ENCODE results near the gene MCMBP. TPM values are rescaled to one million over a fixed set of nuclear protein-coding genes. Genes with fewer than 3 reads are reported as not detected.

The MCMBP gene
- polyA plus RNA-seq, 1 of the 3 experiments (the other 2 are of a cell fraction), result 33.1 TPM

DNA sequence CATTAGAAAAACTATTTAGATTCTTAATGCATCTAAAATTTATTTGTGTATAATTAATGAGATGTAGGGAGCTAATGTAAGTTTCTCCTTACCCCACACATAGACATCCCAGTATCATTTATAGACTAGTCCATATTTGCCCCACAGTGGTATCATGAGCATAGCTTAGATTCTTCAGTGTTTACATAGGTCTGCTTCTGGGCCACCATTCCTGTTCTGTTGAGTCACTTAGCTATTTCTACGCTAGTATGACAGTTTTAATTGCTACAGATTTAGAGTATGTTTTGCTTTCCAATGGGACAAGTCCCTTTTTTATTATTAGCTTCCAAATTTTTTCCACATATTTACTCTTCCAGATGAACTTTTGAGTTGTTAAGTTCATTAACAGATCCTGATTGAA is 69.4 kb downstream of the MCMBP start:
- Histone ChIP-seq H3K27ac (ENCODE audit: low read depth in 2 of 2, low read length in 1 of 2) (peak overlapping the region in 1 of 2 experiments; percentile 17; a peak in 2 of 4 replicates), H3K9me2 (no peaks in the 10 kb centered on the region), H3K4me2 (0 out of 2 replicates have a peak overlapping the region, but pooled peaks have one; percentile 20), H3K4me3 (ENCODE audit: low read depth in 2 of 2, low read length in 1 of 2) (no peak overlapping the region), H3K4me1 (ENCODE audit: control insufficient read depth in 1 of 2, insufficient read depth in 2 of 2, low read depth in 1 of 2, low read length in 1 of 2) (peaks cover 0 to 4% of the 10 kb centered on the region in 2 experiments; a peak in 1 of 4 replicates), H3K9me3 (no peaks in the 10 kb centered on the region), H2AFZ (ENCODE audit: low read depth) (no peak overlapping the region), H4K20me1 (ENCODE audit: insufficient read depth) (no peaks in the 10 kb centered on the region), H3F3A (replicated peaks; ENCODE audit: insufficient read depth) (peaks cover 5% of the 10 kb centered on the region), H3K79me2 (ENCODE audit: insufficient read depth) (no peaks in the 10 kb centered on the region; the same call in 1 of the 2 replicates), H3K9ac (no peak overlapping the region), H3K36me3 (replicated peaks in 1 of 2; ENCODE audit: control insufficient read depth in 1 of 2, insufficient read depth in 2 of 2, low read length in 1 of 2) (peaks cover 6 to 26% of the 10 kb centered on the region in 2 experiments), H3K27me3 (ENCODE audit: insufficient read depth) (no peaks in the 10 kb centered on the region)
- ChIA-PET CTCF (interaction anchor here (0.5 to 2.5 kb wide), 4 partner anchors 13 to 53 kb away, joined by 3 to 9 read pairs (median 6); no protein-coding TSS in a partner anchor), POLR2A (no interaction called here)
- WGBS (ENCODE audit: low lambda C conversion rate), result 53% methylated on average over 1 of the region's 1 CpG
- TF ChIP-seq RAD21 (IDR thresholded peaks at IDR 0.05; ENCODE audit: low read length) (no peak), NFIC (IDR thresholded peaks at IDR 0.05; ENCODE audit: borderline replicate concordance) (no peak), YY1 (IDR thresholded peaks at IDR 0.05; ENCODE audit: low read depth) (no peak), ELF1 (IDR thresholded peaks at IDR 0.05) (no peak), GABPA (IDR thresholded peaks at IDR 0.05; ENCODE audit: low read depth) (no peak), CHD2 (IDR thresholded peaks at IDR 0.05; ENCODE audit: low read length, partially characterized antibody) (no peak), JUND (IDR thresholded peaks at IDR 0.05) (peak; percentile 40; the same call in 1 of the 2 replicates), MEF2A (IDR thresholded peaks at IDR 0.05; ENCODE audit: borderline replicate concordance, low read depth) (peak; percentile 54; the same call in 1 of the 2 replicates), TEAD4 (IDR thresholded peaks at IDR 0.05; ENCODE audit: borderline replicate concordance, insufficient read depth) (peak; percentile 34; the same call in 1 of the 2 replicates), FOSL2 (IDR thresholded peaks at IDR 0.05; ENCODE audit: borderline replicate concordance, low read depth) (peak; percentile 55), RCOR1 (IDR thresholded peaks at IDR 0.05; ENCODE audit: low read length) (no peak), TCF12 (IDR thresholded peaks at IDR 0.05) (peak; percentile 30)
- TF ChIP-seq, protein P1, sequence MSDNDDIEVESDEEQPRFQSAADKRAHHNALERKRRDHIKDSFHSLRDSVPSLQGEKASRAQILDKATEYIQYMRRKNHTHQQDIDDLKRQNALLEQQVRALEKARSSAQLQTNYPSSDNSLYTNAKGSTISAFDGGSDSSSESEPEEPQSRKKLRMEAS (IDR thresholded peaks at IDR 0.05; ENCODE audit: low read depth), result no peak
- TF ChIP-seq, protein P2, sequence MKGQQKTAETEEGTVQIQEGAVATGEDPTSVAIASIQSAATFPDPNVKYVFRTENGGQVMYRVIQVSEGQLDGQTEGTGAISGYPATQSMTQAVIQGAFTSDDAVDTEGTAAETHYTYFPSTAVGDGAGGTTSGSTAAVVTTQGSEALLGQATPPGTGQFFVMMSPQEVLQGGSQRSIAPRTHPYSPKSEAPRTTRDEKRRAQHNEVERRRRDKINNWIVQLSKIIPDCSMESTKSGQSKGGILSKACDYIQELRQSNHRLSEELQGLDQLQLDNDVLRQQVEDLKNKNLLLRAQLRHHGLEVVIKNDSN (IDR thresholded peaks at IDR 0.05; ENCODE audit: borderline replicate concordance, low read depth), result no peak
- TF ChIP-seq, protein P3, sequence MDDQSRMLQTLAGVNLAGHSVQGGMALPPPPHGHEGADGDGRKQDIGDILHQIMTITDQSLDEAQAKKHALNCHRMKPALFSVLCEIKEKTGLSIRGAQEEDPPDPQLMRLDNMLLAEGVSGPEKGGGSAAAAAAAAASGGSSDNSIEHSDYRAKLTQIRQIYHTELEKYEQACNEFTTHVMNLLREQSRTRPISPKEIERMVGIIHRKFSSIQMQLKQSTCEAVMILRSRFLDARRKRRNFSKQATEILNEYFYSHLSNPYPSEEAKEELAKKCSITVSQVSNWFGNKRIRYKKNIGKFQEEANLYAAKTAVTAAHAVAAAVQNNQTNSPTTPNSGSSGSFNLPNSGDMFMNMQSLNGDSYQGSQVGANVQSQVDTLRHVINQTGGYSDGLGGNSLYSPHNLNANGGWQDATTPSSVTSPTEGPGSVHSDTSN (IDR thresholded peaks at IDR 0.05), result peak; percentile 32; the same call in 1 of the 2 replicates
- no peak for DNase-seq

DNA sequence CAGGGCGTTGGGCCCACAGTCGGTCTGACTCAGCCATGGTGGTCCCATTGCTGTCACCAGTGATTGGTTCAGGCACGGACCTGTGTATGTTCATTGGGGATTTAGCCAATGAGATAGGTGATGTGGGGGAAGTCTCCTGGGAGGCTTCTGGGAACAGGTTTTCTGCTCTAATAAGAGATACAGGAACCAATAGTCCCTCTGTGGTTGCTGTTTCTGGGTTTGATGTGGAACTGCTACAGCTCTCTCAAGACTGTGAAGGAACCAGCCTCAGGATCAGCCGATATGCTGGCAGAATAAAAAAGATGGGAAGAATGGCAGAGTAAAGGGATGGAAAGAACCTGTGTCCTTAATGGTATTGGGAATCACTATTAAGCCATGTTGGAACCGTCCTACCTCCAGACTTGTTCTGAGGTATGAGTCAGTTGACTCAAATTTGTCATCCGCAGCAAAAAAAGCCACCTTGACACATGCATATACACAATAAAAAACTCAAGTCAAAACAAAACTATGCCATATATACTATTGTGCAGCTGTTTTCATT is 70.6 kb downstream of the MCMBP start:
- H3K9me3 ChIP-seq, result no peaks in the 10 kb centered on the region
- H3K27ac ChIP-seq (ENCODE audit: low read depth in 2 of 2, low read length in 1 of 2), result no peak overlapping the region
- H3K9ac ChIP-seq, result no peak overlapping the region
- no peak overlapping the region for H2AFZ ChIP-seq (ENCODE audit: low read depth)
- H3K4me3 ChIP-seq (ENCODE audit: low read depth in 2 of 2, low read length in 1 of 2), result no peak overlapping the region
- no peak overlapping the region for H3K4me2 ChIP-seq
- no peaks in the 10 kb centered on the region; the same call in 1 of the 2 replicates for H3K79me2 ChIP-seq (ENCODE audit: insufficient read depth)
- CTCF ChIA-PET, result interaction anchor here (1.1 to 2.5 kb wide), 3 partner anchors 12 to 22 kb away, joined by 4 to 9 read pairs (median 7); no protein-coding TSS in a partner anchor
- POLR2A ChIA-PET, result no interaction called here
- no peaks in the 10 kb centered on the region; a peak in 1 of 4 replicates for H3K4me1 ChIP-seq (ENCODE audit: control insufficient read depth in 1 of 2, insufficient read depth in 2 of 2, low read depth in 1 of 2, low read length in 1 of 2)
- H3K27me3 ChIP-seq (ENCODE audit: insufficient read depth), result no peaks in the 10 kb centered on the region
- H4K20me1 ChIP-seq (ENCODE audit: insufficient read depth), result no peaks in the 10 kb centered on the region
- no peak for DNase-seq
- WGBS (ENCODE audit: low lambda C conversion rate), result 97% methylated on average over 6 of the region's 6 CpGs
- H3K9me2 ChIP-seq, result no peaks in the 10 kb centered on the region
- peaks cover 12% of the 10 kb centered on the region for H3F3A ChIP-seq (replicated peaks; ENCODE audit: insufficient read depth)
- H3K36me3 ChIP-seq (replicated peaks in 1 of 2; ENCODE audit: control insufficient read depth in 1 of 2, insufficient read depth in 2 of 2, low read length in 1 of 2), result peaks cover 13 to 27% of the 10 kb centered on the region in 2 experiments
- TF ChIP-seq FOSL2 (IDR thresholded peaks at IDR 0.05; ENCODE audit: borderline replicate concordance, low read depth), result no peak
- TF ChIP-seq, protein P4, sequence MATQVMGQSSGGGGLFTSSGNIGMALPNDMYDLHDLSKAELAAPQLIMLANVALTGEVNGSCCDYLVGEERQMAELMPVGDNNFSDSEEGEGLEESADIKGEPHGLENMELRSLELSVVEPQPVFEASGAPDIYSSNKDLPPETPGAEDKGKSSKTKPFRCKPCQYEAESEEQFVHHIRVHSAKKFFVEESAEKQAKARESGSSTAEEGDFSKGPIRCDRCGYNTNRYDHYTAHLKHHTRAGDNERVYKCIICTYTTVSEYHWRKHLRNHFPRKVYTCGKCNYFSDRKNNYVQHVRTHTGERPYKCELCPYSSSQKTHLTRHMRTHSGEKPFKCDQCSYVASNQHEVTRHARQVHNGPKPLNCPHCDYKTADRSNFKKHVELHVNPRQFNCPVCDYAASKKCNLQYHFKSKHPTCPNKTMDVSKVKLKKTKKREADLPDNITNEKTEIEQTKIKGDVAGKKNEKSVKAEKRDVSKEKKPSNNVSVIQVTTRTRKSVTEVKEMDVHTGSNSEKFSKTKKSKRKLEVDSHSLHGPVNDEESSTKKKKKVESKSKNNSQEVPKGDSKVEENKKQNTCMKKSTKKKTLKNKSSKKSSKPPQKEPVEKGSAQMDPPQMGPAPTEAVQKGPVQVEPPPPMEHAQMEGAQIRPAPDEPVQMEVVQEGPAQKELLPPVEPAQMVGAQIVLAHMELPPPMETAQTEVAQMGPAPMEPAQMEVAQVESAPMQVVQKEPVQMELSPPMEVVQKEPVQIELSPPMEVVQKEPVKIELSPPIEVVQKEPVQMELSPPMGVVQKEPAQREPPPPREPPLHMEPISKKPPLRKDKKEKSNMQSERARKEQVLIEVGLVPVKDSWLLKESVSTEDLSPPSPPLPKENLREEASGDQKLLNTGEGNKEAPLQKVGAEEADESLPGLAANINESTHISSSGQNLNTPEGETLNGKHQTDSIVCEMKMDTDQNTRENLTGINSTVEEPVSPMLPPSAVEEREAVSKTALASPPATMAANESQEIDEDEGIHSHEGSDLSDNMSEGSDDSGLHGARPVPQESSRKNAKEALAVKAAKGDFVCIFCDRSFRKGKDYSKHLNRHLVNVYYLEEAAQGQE (IDR thresholded peaks at IDR 0.05; ENCODE audit: low read depth, low read length), result no peak
- TF ChIP-seq YY1 (IDR thresholded peaks at IDR 0.05; ENCODE audit: low read depth), result no peak
- TF ChIP-seq ELF1 (IDR thresholded peaks at IDR 0.05), result no peak
- TF ChIP-seq SMC3 (IDR thresholded peaks at IDR 0.05; ENCODE audit: low read depth, low read length), result no peak
- TF ChIP-seq RXRA (IDR thresholded peaks at IDR 0.05; ENCODE audit: borderline replicate concordance, low read depth), result no peak
- TF ChIP-seq FOXJ3 (CRISPR knock-in tag; IDR thresholded peaks at IDR 0.05), result no peak
- TF ChIP-seq TCF12 (IDR thresholded peaks at IDR 0.05), result no peak
- TF ChIP-seq, protein P5, sequence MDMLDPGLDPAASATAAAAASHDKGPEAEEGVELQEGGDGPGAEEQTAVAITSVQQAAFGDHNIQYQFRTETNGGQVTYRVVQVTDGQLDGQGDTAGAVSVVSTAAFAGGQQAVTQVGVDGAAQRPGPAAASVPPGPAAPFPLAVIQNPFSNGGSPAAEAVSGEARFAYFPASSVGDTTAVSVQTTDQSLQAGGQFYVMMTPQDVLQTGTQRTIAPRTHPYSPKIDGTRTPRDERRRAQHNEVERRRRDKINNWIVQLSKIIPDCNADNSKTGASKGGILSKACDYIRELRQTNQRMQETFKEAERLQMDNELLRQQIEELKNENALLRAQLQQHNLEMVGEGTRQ (IDR thresholded peaks at IDR 0.05; ENCODE audit: borderline replicate concordance, low read depth, low read length), result no peak
- TF ChIP-seq, protein P3 (IDR thresholded peaks at IDR 0.05), result no peak

All from SK-N-SH (cell line).